ENCODE results near the gene GLYATL1B.
A peak's percentile ranks its signal among the peaks of the same experiment; 100 is the strongest.

GRCh38 chr11:59142530-59143507, 56.7 kb downstream of the GLYATL1B start, which contains the start of gene FAM111A:
- TF ChIP-seq MXI1 (conservative IDR thresholded peaks at IDR 0.05; ENCODE audit: poor library complexity, severe bottlenecking) (peak; percentile 31), EZH2 (IDR thresholded peaks at IDR 0.05; ENCODE audit: borderline replicate concordance, insufficient read depth, low read length, poor library complexity, severe bottlenecking) (no peak), CTCF (IDR thresholded peaks at IDR 0.05; ENCODE audit: poor library complexity, severe bottlenecking) (peak; percentile 71), EP300 (conservative IDR thresholded peaks at IDR 0.05; ENCODE audit: poor library complexity, severe bottlenecking) (no peak)
